PC-9 (cell line): ENCODE measurements around the gene RSPRY1.
"Not testable (repeated sequence)": the region's sequence is repeated elsewhere in the genome, so short reads cannot be mapped to it uniquely, and the experiment has no call there.

Source experiments
- CTCF ChIP-seq: fragments of 200-600 bp; sonication (generic); conservative IDR thresholded peaks from 2 replicates; pipeline ENCODE4 v1.6.1; 2017; ENCODE audit warnings: mixed run types, antibody characterized with exemption, mild to moderate bottlenecking, moderate library complexity
- EZH2 ChIP-seq: fragments of 200-600 bp; sonication (generic); IDR thresholded peaks from 2 replicates; pipeline ENCODE4 v1.8.0; 2017; ENCODE audit warnings: antibody characterized with exemption, low read depth

GRCh38 chr16:57267343-57267742, 81.2 kb downstream of the RSPRY1 start:
- TF ChIP-seq CTCF, EZH2: not testable (repeated sequence)
